NCI-H460 (cell line): ENCODE results near the gene SLC5A2. TPM values are rescaled to one million over a fixed set of nuclear protein-coding genes. Genes with fewer than 3 reads are reported as not detected.
"Not testable (repeated sequence)": the region's sequence is repeated elsewhere in the genome, so short reads cannot be mapped to it uniquely, and the experiment has no call there.

Experiments
- DNase-seq: peaks from one replicate; pipeline ENCODE4 v3.0.0-alpha.2; 2016; ENCODE audit warnings: low read depth; ENCODE audit errors: extremely low read depth
- polyA plus RNA-seq: library from polyadenylated mRNA; depleted of rRNA; stranded (reverse); fragments of >200 nt; gene quantifications from 2 replicates; pipeline ENCODE4 v1.2.3, GENCODE V29; 2014; cell fraction: nucleus; rRNA removed
- total RNA-seq: library from RNA; depleted of rRNA; stranded (reverse); fragments of >200 nt; shearing (Covaris generic); gene quantifications from 2 replicates; pipeline ENCODE4 v1.2.3, GENCODE V29; 2014; rRNA removed

SLC5A2 gene
- not detected in 2 replicates for total RNA-seq
- 0.65 TPM in 1 of 2 replicates, not detected in the other for polyA plus RNA-seq

- no peak for DNase-seq
Measured at GRCh38 chr16:31483081-31483480, at the start of gene SLC5A2. SLC5A2 (plus strand) TSS chr16:31483123; CDS start chr16:31483137, 14 bp downstream.

GRCh38 chr16:31435341-31436220 lies 47.3 kb upstream of the SLC5A2 start:
- DNase-seq: no peak

- no peak for DNase-seq
Measured at GRCh38 chr16:31436221-31437045, 46.5 kb upstream of the SLC5A2 start.

- no peak for DNase-seq
Measured at GRCh38 chr16:31438414-31438813, 44.5 kb upstream of the SLC5A2 start.

- DNase-seq: not testable (repeated sequence)
Measured at GRCh38 chr16:31439023-31439422, 43.9 kb upstream of the SLC5A2 start.

GRCh38 chr16:31439519-31439918 lies 43.4 kb upstream of the SLC5A2 start:
- no peak for DNase-seq

GRCh38 chr16:31440516-31441184 lies 42.3 kb upstream of the SLC5A2 start:
- DNase-seq: no peak

- DNase-seq: no peak
Measured at GRCh38 chr16:31441956-31442355, 41.0 kb upstream of the SLC5A2 start.

GRCh38 chr16:31445931-31446330 lies 37.0 kb upstream of the SLC5A2 start:
- not testable (repeated sequence) for DNase-seq

GRCh38 chr16:31451201-31451600 lies 31.7 kb upstream of the SLC5A2 start:
- DNase-seq: no peak

GRCh38 chr16:31451681-31452351 lies 31.1 kb upstream of the SLC5A2 start:
- DNase-seq: peak; percentile 82

GRCh38 chr16:31452631-31453106 lies 30.3 kb upstream of the SLC5A2 start:
- DNase-seq: peak; percentile 51

GRCh38 chr16:31453255-31454204 lies 29.4 kb upstream of the SLC5A2 start:
- peak; percentile 89 for DNase-seq

- DNase-seq: no peak
Measured at GRCh38 chr16:31455601-31456314, 27.2 kb upstream of the SLC5A2 start.

- no peak for DNase-seq
Measured at GRCh38 chr16:31456988-31457360, 25.9 kb upstream of the SLC5A2 start.

GRCh38 chr16:31458073-31458843 lies 24.7 kb upstream of the SLC5A2 start:
- no peak for DNase-seq

- peak; percentile 98 for DNase-seq
Measured at GRCh38 chr16:31458844-31459686, 23.9 kb upstream of the SLC5A2 start, which contains the start of gene ARMC5. ARMC5 (plus strand) TSS chr16:31459501; CDS start chr16:31459525, 24 bp downstream.
